Stomach (tissue), 9 donors: ENCODE data around the gene SECISBP2. TPM values are rescaled to one million over a fixed set of nuclear protein-coding genes. Genes with fewer than 3 reads are reported as not detected.

ENCODE experiments used
- DNase-seq, 2 donors: peaks; one replicate each; pipeline versions ENCODE4 v3.0.0 to v3.0.0-alpha.2; 2013 to 2019
- H3K27ac ChIP-seq, 5 donors: fragments of 200-600 bp in 4 of 5; sonication (generic) in 4 of 5; one replicate each; pipeline ENCODE4 v1.5.1; 2013 to 2019; ENCODE audit warnings: mild to moderate bottlenecking in 1 of 5, moderate library complexity in 1 of 5
- H3K27me3 ChIP-seq, 3 donors: fragments of 200-600 bp; sonication (generic); one replicate each; pipeline ENCODE4 v1.5.1; 2017 to 2019; ENCODE audit warnings: mixed run types in 1 of 3
- H3K36me3 ChIP-seq, 4 donors: fragments of 200-600 bp; sonication (generic); 1 replicate in 3 of 4; 2 replicates in 1 of 4; pipeline ENCODE4 v1.5.1; 2016 to 2019
- H3K4me1 ChIP-seq, 4 donors: fragments of 200-600 bp; sonication (generic); one replicate each; pipeline ENCODE4 v1.5.1; 2016 to 2019
- H3K4me3 ChIP-seq, 4 donors: fragments of 200-600 bp; sonication (generic) in 3 of 4; one replicate each; pipeline ENCODE4 v1.5.1; 2016 to 2019; ENCODE audit warnings: mild to moderate bottlenecking in 1 of 4
- H3K9me3 ChIP-seq, 4 donors: fragments of 200-600 bp; sonication (generic); one replicate each; pipeline ENCODE4 v1.5.1; 2016 to 2019
- EP300 ChIP-seq: sonication (generic); formaldehyde crosslinking; IDR thresholded peaks from one replicate; pipeline ENCODE4 v1.6.1; 2017; ENCODE audit warnings: antibody characterized with exemption
- POLR2A ChIP-seq, 4 donors: fragments of 450-650 bp; IDR thresholded peaks; one replicate each; pipeline ENCODE4 v1.6.1; 2016; ENCODE audit warnings: antibody characterized with exemption in 4 of 4, control low read depth in 2 of 4, mild to moderate bottlenecking in 1 of 4, moderate library complexity in 1 of 4
- POLR2AphosphoS5 ChIP-seq, 3 donors: sonication (generic); formaldehyde crosslinking; IDR thresholded peaks; one replicate each; pipeline ENCODE4 v1.6.1; 2016; ENCODE audit warnings: antibody characterized with exemption in 3 of 3
- WGBS, 5 donors: extraction: QIAGEN DNeasy Blood & Tissue Kit in 3 of 5; methylation state at CpG; one replicate each; pipeline versions ENCODE4 v1.1.5 to v1.1.7; 2013 to 2018; 5-methylcytosine and 5-hydroxymethylcytosine counted together
- intact Hi-C: fragments of 100-400 bp; cut with DNase I; formaldehyde crosslinking; loops from one replicate; pipeline ENCODE4 v1.15.1; 2023; ENCODE audit warnings: low total_unique reads
- polyA plus RNA-seq, 3 donors: library from polyadenylated mRNA; stranded (reverse); fragments of 200-250 nt; gene quantifications; one replicate each; pipeline ENCODE4 v1.2.3, GENCODE V29; 2013
- total RNA-seq, 5 donors: library from RNA; depleted of rRNA; stranded (reverse); fragments of >200 nt; gene quantifications; one replicate each; pipeline versions ENCODE4 v1.1.0 to v1.2.3, GENCODE V29; 2014 to 2016
- TF ChIP-seq, protein P1 (sequence below), 7 experiments: fragments of 450-650 bp in 4 of 7; fragments of 200-600 bp in 3 of 7; sonication (generic) in 3 of 7; IDR thresholded peaks; one replicate each; pipeline ENCODE4 v1.5.1; 2016 to 2019; ENCODE audit warnings: antibody characterized with exemption in 7 of 7, control low read depth in 2 of 7, mild to moderate bottlenecking in 1 of 7
- donor health status: healthy with polysubstance abuse.
- donor health status: Bipolar disorder and iron deficiency.
- donor health status: healthy.

SECISBP2 gene
- total and polyA plus RNA-seq, 8 donors: 18.1 to 136 (median 70.3) TPM

DNA sequence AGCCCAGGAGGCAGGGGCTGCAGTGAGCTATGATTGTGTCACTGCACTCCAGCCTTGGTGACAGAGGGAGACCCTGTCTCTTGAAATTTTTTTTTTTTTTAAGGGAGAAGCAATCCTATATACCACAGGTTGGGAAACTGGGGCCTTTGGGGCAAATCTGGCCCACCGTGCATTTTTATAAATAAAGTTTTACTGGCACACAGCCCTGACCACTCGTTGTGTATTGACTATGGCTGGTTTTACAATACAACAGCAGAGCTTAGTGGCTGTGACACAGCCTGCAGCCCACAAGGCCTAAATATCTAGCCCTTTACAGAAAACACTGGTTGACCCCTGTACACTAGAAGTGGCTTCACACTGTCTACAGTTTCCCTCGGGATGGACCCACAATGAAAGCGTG, 58.0 kb downstream of the SECISBP2 start:
- no peak for TF ChIP-seq POLR2AphosphoS5 (IDR thresholded peaks at IDR 0.05)
- TF ChIP-seq EP300: no peak
- TF ChIP-seq, protein P1, sequence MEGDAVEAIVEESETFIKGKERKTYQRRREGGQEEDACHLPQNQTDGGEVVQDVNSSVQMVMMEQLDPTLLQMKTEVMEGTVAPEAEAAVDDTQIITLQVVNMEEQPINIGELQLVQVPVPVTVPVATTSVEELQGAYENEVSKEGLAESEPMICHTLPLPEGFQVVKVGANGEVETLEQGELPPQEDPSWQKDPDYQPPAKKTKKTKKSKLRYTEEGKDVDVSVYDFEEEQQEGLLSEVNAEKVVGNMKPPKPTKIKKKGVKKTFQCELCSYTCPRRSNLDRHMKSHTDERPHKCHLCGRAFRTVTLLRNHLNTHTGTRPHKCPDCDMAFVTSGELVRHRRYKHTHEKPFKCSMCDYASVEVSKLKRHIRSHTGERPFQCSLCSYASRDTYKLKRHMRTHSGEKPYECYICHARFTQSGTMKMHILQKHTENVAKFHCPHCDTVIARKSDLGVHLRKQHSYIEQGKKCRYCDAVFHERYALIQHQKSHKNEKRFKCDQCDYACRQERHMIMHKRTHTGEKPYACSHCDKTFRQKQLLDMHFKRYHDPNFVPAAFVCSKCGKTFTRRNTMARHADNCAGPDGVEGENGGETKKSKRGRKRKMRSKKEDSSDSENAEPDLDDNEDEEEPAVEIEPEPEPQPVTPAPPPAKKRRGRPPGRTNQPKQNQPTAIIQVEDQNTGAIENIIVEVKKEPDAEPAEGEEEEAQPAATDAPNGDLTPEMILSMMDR (IDR thresholded peaks at IDR 0.05): no peak
- no peak for TF ChIP-seq POLR2A (IDR thresholded peaks at IDR 0.05)
- WGBS, 5 donors: 85 to 93% (median 91%) methylated on average over 4 of the region's 4 CpGs
- H3K27ac ChIP-seq: peak overlapping the region in 3 of 5 donors; percentile 19 to 67 (median 48)
- H3K36me3 ChIP-seq: peaks cover 18 to 53% (median 45%) of the 10 kb centered on the region in 4 donors
- no peaks in the 10 kb centered on the region for H3K27me3 ChIP-seq
- H3K4me1 ChIP-seq: peaks cover 0 to 11% (median 3%) of the 10 kb centered on the region in 4 donors
- intact Hi-C loops: no loop called here
- H3K9me3 ChIP-seq: no peaks in the 10 kb centered on the region
- DNase-seq: no peak
- H3K4me3 ChIP-seq: no peak overlapping the region

DNA sequence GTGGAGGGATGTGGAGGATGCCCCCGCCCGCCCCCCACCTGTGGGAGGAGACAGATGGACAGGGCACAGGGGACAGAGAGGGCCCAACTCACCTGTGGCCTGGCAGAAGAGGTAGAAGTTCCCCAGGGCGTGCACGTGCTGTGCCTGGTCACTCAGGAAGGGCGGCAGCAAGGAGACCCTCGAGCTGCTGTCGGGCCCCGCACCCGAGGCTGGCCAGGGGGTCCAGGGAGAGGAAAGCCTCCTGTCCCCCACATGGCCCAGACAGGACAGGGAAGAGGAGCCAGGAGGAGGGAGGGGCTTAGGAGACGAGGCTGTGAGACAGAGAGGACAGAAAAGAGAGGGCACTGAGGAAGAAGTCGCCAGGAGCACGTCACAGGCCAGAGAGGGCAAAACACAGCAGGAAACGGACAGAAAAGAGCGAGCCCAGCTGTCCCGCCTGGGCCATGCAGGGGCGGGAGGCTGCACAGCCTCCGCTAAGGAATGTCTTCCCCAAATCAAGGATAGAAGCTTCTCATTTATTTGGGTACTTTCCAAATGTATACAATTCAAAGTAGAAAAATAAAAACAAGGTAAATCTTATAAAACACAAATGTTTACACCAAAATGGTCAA, 58.5 kb downstream of the SECISBP2 start:
- no peaks in the 10 kb centered on the region for H3K9me3 ChIP-seq
- no peak overlapping the region for H3K4me3 ChIP-seq
- intact Hi-C loops: no loop called here
- DNase-seq: peak in 1 of 2 donors; percentile 48
- H3K27ac ChIP-seq: peak overlapping the region in 3 of 5 donors; percentile 19 to 67 (median 48)
- WGBS, 5 donors: 80 to 95% (median 87%) methylated on average over 16 to 17 of the region's 17 CpGs
- peaks cover 22 to 59% (median 50%) of the 10 kb centered on the region in 4 donors for H3K36me3 ChIP-seq
- TF ChIP-seq, protein P1 (IDR thresholded peaks at IDR 0.05): no peak
- TF ChIP-seq EP300 (no peak), POLR2AphosphoS5 (IDR thresholded peaks at IDR 0.05) (no peak), POLR2A (IDR thresholded peaks at IDR 0.05) (no peak)
- no peaks in the 10 kb centered on the region for H3K27me3 ChIP-seq
- H3K4me1 ChIP-seq: peaks cover 0 to 11% (median 3%) of the 10 kb centered on the region in 4 donors

DNA sequence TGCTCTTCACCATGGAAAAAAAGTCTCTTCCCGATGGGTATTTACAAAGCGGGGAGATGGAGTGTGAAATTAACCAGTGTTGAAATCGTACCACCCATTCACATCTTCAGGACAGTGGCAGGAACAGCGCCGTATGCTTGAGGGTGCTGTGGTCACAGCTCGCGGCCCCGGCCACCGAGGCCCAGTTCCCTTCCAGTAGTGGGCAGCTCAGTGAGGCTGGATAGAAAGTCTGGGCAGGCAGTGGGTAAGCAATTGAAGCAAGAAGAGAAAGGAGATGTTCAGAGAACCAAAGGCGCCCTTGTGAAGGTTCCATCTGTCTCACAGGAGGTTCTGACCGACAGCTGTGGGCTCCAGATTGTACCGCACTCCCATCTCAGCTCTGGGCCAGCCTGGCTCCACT, 59.1 kb downstream of the SECISBP2 start:
- no peak for DNase-seq
- TF ChIP-seq POLR2A (IDR thresholded peaks at IDR 0.05): no peak
- no peak for TF ChIP-seq EP300
- TF ChIP-seq POLR2AphosphoS5 (IDR thresholded peaks at IDR 0.05): no peak
- TF ChIP-seq, protein P1 (IDR thresholded peaks at IDR 0.05): no peak
- Histone ChIP-seq H3K4me1 (peaks cover 0 to 11% (median 3%) of the 10 kb centered on the region in 4 donors), H3K27ac (peak overlapping the region in 2 of 5 donors; percentile 6 to 40), H3K4me3 (no peak overlapping the region), H3K9me3 (no peaks in the 10 kb centered on the region), H3K36me3 (peaks cover 23 to 65% (median 56%) of the 10 kb centered on the region in 4 donors), H3K27me3 (no peaks in the 10 kb centered on the region)
- intact Hi-C loops: no loop called here
- WGBS, 5 donors: 75 to 93% (median 86%) methylated on average over 12 of the region's 12 CpGs

GRCh38 chr9:89378541-89378940, 60.2 kb downstream of the SECISBP2 start:
- H3K36me3 ChIP-seq: peaks cover 28 to 76% (median 67%) of the 10 kb centered on the region in 4 donors
- H3K4me1 ChIP-seq: peaks cover 0 to 11% (median 3%) of the 10 kb centered on the region in 4 donors
- no peak for DNase-seq
- H3K9me3 ChIP-seq: no peaks in the 10 kb centered on the region
- TF ChIP-seq, protein P1 (IDR thresholded peaks at IDR 0.05): no peak
- TF ChIP-seq POLR2AphosphoS5 (IDR thresholded peaks at IDR 0.05) (no peak), POLR2A (IDR thresholded peaks at IDR 0.05) (no peak), EP300 (no peak)
- no peaks in the 10 kb centered on the region for H3K27me3 ChIP-seq
- intact Hi-C loops: no loop called here
- 91 to 95% (median 93%) methylated on average over 18 to 21 of the region's 21 CpGs for WGBS, 5 donors
- no peak overlapping the region for H3K4me3 ChIP-seq
- H3K27ac ChIP-seq: no peak overlapping the region
